HepG2 (cell line): Measurements from ENCODE around the gene TUBA4B. TPM values are rescaled to one million over a fixed set of nuclear protein-coding genes. Genes with fewer than 3 reads are reported as not detected.

Experiments
- DNMT1 ChIP-seq: sonication (generic); formaldehyde crosslinking; IDR thresholded peaks from 2 replicates; pipeline ENCODE4 v1.5.1; 2020; ENCODE audit warnings: mild to moderate bottlenecking, missing genetic modification reagents
- EED ChIP-seq: sonication (generic); formaldehyde crosslinking; IDR thresholded peaks from 2 replicates; pipeline ENCODE4 v1.5.0; 2020; ENCODE audit warnings: mild to moderate bottlenecking, missing genetic modification reagents
- ELF4 ChIP-seq: sonication (generic); formaldehyde crosslinking; IDR thresholded peaks from 2 replicates; pipeline ENCODE4 v1.5.0; 2020; ENCODE audit warnings: missing genetic modification reagents, mild to moderate bottlenecking, moderate library complexity, borderline replicate concordance
- ETV6 ChIP-seq: sonication (generic); formaldehyde crosslinking; conservative IDR thresholded peaks from 2 replicates; pipeline ENCODE4 v1.4.0; 2020; ENCODE audit warnings: missing genetic modification reagents
- GRHL1 ChIP-seq: sonication (generic); formaldehyde crosslinking; conservative IDR thresholded peaks from 2 replicates; pipeline ENCODE4 v1.8.0; 2022; ENCODE audit warnings: missing genetic modification reagents
- KDM5A ChIP-seq: fragments of 200-600 bp; sonication (generic); IDR thresholded peaks from 2 replicates; pipeline ENCODE4 v1.7.0; 2018; ENCODE audit warnings: antibody characterized with exemption, mild to moderate bottlenecking, low read length, borderline replicate concordance
- KDM5B ChIP-seq: sonication (generic); formaldehyde crosslinking; IDR thresholded peaks from 2 replicates; pipeline ENCODE4 v1.4.0; 2020; ENCODE audit warnings: missing genetic modification reagents, mild to moderate bottlenecking, borderline replicate concordance
- KDM6A ChIP-seq: IDR thresholded peaks from 2 replicates; pipeline ENCODE4 v1.6.1; 2016; ENCODE audit warnings: low read depth
- MEF2D ChIP-seq: sonication (generic); formaldehyde crosslinking; IDR thresholded peaks from 2 replicates; pipeline ENCODE4 v1.5.1; 2020; ENCODE audit warnings: mild to moderate bottlenecking, missing genetic modification reagents
- MIER2 ChIP-seq: IDR thresholded peaks from 2 replicates; pipeline ENCODE4 v1.6.1; 2016; ENCODE audit warnings: missing biosample characterization, missing genetic modification reagents
- PHB2 ChIP-seq: fragments of 450-650 bp; IDR thresholded peaks from 2 replicates; pipeline ENCODE4 v1.6.1; 2018; ENCODE audit not compliant: partially characterized antibody
- SNAI1 ChIP-seq: sonication (generic); formaldehyde crosslinking; IDR thresholded peaks from 2 replicates; pipeline ENCODE4 v1.5.0; 2020; ENCODE audit warnings: mild to moderate bottlenecking, missing genetic modification reagents, borderline replicate concordance
- SYNCRIP ChIP-seq: fragments of 200-400 bp; formaldehyde crosslinking; IDR thresholded peaks from 2 replicates; pipeline ENCODE4 v1.6.1; 2018; ENCODE audit warnings: mild to moderate bottlenecking, low read depth, low read length; ENCODE audit not compliant: insufficient read depth
- TFDP2 ChIP-seq: sonication (generic); formaldehyde crosslinking; IDR thresholded peaks from 2 replicates; pipeline ENCODE4 v1.4.0; 2020; ENCODE audit warnings: missing genetic modification reagents
- U2AF2 ChIP-seq: fragments of 200-400 bp; formaldehyde crosslinking; IDR thresholded peaks from 2 replicates; pipeline ENCODE4 v1.6.1; 2017; ENCODE audit warnings: low read depth, mild to moderate bottlenecking, low read length
- ZC3H13 ChIP-seq: sonication (generic); formaldehyde crosslinking; IDR thresholded peaks from 2 replicates; pipeline ENCODE4 v1.8.1; 2023; ENCODE audit warnings: mild to moderate bottlenecking, missing genetic modification reagents, moderate library complexity
- ZFY ChIP-seq: sonication (generic); formaldehyde crosslinking; IDR thresholded peaks from 2 replicates; pipeline ENCODE4 v1.4.0; 2020; ENCODE audit warnings: missing genetic modification reagents
- ZNF207 ChIP-seq: fragments of 450-650 bp; IDR thresholded peaks from 2 replicates; pipeline ENCODE4 v1.6.1; 2016; ENCODE audit warnings: antibody characterized with exemption, borderline replicate concordance
- ZNF354B ChIP-seq: sonication (generic); formaldehyde crosslinking; IDR thresholded peaks from 2 replicates; pipeline ENCODE4 v1.8.0; 2022; ENCODE audit warnings: mild to moderate bottlenecking, missing genetic modification reagents
- ZNF552 ChIP-seq: sonication (generic); formaldehyde crosslinking; IDR thresholded peaks from 2 replicates; pipeline ENCODE4 v1.9.0; 2022; ENCODE audit warnings: missing genetic modification reagents, mild to moderate bottlenecking, borderline replicate concordance
- ZNF598 ChIP-seq: sonication (generic); formaldehyde crosslinking; IDR thresholded peaks from 2 replicates; pipeline ENCODE4 v1.5.1; 2020; ENCODE audit warnings: mild to moderate bottlenecking, missing genetic modification reagents, borderline replicate concordance
- polyA plus RNA-seq, 8 experiments: library from polyadenylated mRNA; depleted of rRNA in 3 of 8; stranded (reverse) in 7 of 8; unstranded in 1 of 8; fragments of >200 nt; fragmentation: Illumina TruSeq in 4 of 8; extraction: Trizol in 4 of 8; gene quantifications; 2 replicates each; pipeline versions ENCODE4 v1.2.1 to v1.2.3, GENCODE V29; 2011 to 2016; ENCODE audit warnings: low read depth in 4 of 8, missing spikeins in 1 of 8, mixed read lengths in 1 of 8; ENCODE audit not compliant: insufficient read depth in 1 of 8
- total RNA-seq, 5 experiments: library from RNA; depleted of rRNA; stranded (reverse); fragments of >200 nt; fragmentation: Illumina TruSeq; extraction: Trizol; gene quantifications; 2 replicates each; pipeline ENCODE4 v1.2.3, GENCODE V29; 2016; ENCODE audit warnings: low read depth in 1 of 5
- TF ChIP-seq, protein P1 (sequence below): sonication (generic); formaldehyde crosslinking; IDR thresholded peaks from 2 replicates; pipeline ENCODE4 v1.4.0; 2020; ENCODE audit warnings: missing genetic modification reagents
- TF ChIP-seq, protein P2 (sequence below): sonication (generic); formaldehyde crosslinking; IDR thresholded peaks from 2 replicates; pipeline ENCODE4 v1.4.0; 2020; ENCODE audit warnings: mild to moderate bottlenecking, missing genetic modification reagents

TUBA4B gene
- total and polyA plus RNA-seq, 2 of the 13 experiments (the other 11 are each of a cell fraction or from before 2014, with no cell fraction given): 0.18 to 0.22 TPM

- TF ChIP-seq KDM5B (CRISPR knock-in tag) (0 out of 2 replicates have a peak, but pooled peaks have one; percentile 4), ZNF354B (CRISPR knock-in tag) (no peak), U2AF2 (no peak), DNMT1 (CRISPR knock-in tag) (no peak), GRHL1 (CRISPR knock-in tag) (no peak), TFDP2 (peak; percentile 33; the same call in 1 of the 2 replicates), ZNF207 (no peak), ZNF598 (CRISPR knock-in tag) (no peak; the same call in 1 of the 2 replicates), SYNCRIP (no peak), MIER2 (CRISPR knock-in tag) (no peak), PHB2 (no peak), ZFY (peak; percentile 42; the same call in 1 of the 2 replicates), ELF4 (CRISPR knock-in tag) (no peak; the same call in 1 of the 2 replicates), ZNF552 (no peak), KDM6A (CRISPR knock-in tag) (no peak), MEF2D (CRISPR knock-in tag) (no peak), ETV6 (CRISPR knock-in tag) (no peak), ZC3H13 (no peak), EED (CRISPR knock-in tag) (0 out of 2 replicates have a peak, but pooled peaks have one; percentile 5), KDM5A (peak; percentile 68; the same call in 1 of the 2 replicates), SNAI1 (CRISPR knock-in tag) (no peak)
- TF ChIP-seq, protein P1, sequence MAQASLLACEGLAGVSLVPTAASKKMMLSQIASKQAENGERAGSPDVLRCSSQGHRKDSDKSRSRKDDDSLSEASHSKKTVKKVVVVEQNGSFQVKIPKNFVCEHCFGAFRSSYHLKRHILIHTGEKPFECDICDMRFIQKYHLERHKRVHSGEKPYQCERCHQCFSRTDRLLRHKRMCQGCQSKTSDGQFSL (CRISPR knock-in tag): no peak
- TF ChIP-seq, protein P2, sequence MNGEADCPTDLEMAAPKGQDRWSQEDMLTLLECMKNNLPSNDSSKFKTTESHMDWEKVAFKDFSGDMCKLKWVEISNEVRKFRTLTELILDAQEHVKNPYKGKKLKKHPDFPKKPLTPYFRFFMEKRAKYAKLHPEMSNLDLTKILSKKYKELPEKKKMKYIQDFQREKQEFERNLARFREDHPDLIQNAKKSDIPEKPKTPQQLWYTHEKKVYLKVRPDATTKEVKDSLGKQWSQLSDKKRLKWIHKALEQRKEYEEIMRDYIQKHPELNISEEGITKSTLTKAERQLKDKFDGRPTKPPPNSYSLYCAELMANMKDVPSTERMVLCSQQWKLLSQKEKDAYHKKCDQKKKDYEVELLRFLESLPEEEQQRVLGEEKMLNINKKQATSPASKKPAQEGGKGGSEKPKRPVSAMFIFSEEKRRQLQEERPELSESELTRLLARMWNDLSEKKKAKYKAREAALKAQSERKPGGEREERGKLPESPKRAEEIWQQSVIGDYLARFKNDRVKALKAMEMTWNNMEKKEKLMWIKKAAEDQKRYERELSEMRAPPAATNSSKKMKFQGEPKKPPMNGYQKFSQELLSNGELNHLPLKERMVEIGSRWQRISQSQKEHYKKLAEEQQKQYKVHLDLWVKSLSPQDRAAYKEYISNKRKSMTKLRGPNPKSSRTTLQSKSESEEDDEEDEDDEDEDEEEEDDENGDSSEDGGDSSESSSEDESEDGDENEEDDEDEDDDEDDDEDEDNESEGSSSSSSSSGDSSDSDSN: peak; percentile 80
Observed at GRCh38 chr2:219230059-219230540, 22.9 kb upstream of the TUBA4B start (continued).
